Measurements from ENCODE around the gene UBN2.
A peak's percentile ranks its signal among the peaks of the same experiment; 100 is the strongest.
"Not testable (repeated sequence)": the region's sequence is repeated elsewhere in the genome, so short reads cannot be mapped to it uniquely, and the experiment has no call there.

UBN2 gene

DNA sequence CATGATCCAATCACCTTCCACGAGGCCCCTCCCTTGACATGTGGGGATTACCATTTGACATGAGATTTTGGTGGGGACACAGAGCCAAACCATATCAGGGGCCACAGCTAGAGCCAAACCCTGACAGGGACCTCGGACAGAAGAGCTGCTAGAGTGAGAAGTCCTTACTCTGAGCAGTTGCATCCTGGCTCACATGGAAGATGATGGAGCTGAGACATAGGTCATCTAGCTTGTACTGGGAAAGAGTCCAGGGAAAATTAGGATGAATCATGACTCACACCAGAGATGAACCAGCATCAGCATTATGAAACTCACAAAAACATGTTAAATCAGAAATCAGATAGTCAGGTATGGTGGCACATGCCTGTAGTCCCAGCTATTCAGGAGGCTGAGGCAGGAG lies 97.3 kb downstream of the UBN2 start:
- Histone ChIP-seq H3K36me3 (no peaks in the 10 kb centered on the region), H3K4me1 (no peaks in the 10 kb centered on the region), H4K20me1 (no peaks in the 10 kb centered on the region), H3K27ac (no peak overlapping the region), H3K9ac (no peak overlapping the region), H3K4me2 (no peak overlapping the region), H3K4me3 (no peak overlapping the region), H3K9me3 (no peaks in the 10 kb centered on the region), H3K27me3 (no peaks in the 10 kb centered on the region)
- TF ChIP-seq Cebpa-rat (IDR thresholded peaks at IDR 0.05), result no peak

DNA sequence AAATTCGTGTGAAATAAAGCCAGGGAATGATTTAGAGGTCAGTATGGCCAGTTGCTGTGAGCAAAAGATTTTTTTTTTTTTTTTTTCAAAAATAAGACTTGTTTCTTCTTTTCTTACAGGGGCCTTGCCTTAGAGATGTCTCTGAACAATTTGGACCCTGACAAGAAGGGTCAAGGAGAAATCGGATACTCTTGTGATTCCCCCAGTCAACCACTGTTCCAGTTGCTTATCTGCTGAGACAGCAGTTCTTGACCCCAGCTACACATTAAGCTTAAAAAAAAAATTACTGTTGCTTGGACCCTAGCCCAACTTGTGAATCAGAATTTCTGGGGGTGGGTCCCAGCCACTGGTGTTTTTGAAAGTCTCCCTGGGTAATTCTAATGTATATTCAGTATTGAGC lies 98.1 kb downstream of the UBN2 start:
- no peak overlapping the region for H3K9ac ChIP-seq
- no peaks in the 10 kb centered on the region for H3K27me3 ChIP-seq
- H4K20me1 ChIP-seq, result no peaks in the 10 kb centered on the region
- H3K9me3 ChIP-seq, result no peaks in the 10 kb centered on the region
- H3K36me3 ChIP-seq, result no peaks in the 10 kb centered on the region
- H3K4me3 ChIP-seq, result no peak overlapping the region
- H3K4me2 ChIP-seq, result no peak overlapping the region
- H3K27ac ChIP-seq, result no peak overlapping the region
- no peak for TF ChIP-seq Cebpa-rat (IDR thresholded peaks at IDR 0.05)
- no peaks in the 10 kb centered on the region for H3K4me1 ChIP-seq

DNA sequence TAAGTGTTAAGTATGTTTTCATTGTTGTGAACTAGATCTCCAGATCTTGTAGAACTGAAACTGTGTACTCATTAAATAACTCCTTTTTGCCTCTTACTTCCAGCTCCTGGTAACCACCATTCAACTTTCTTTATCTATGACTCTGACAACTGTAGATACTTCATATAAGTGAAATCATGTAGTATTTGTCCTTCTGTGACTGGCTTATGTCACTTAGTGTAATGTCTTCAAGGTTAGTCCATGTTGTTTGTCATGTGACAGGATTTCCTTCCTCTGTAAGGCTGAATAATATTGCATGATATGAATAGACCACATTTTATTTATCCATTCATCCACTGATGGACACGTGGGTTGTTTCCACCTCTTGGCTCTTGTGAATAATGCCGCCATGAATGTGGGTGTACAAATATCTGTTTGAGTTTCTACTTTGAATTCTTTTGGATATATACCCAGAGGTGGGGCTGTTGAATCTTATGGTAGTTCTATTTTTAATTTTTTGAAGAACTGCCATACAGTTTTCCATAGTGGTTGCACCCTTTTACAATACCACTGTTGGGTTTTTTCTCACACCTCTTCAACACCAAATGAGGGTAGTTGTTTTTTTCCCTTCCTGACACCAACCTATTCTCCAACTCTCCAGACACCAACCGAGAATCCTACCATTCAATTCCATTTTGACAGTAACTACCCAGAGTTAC lies 99.4 kb downstream of the UBN2 start:
- Histone ChIP-seq H3K27ac (no peak overlapping the region), H3K36me3 (no peaks in the 10 kb centered on the region), H3K4me2 (no peak overlapping the region), H4K20me1 (no peaks in the 10 kb centered on the region), H3K4me3 (no peak overlapping the region), H3K4me1 (no peaks in the 10 kb centered on the region), H3K9ac (no peak overlapping the region), H3K9me3 (no peaks in the 10 kb centered on the region), H3K27me3 (no peaks in the 10 kb centered on the region)
- no peak for TF ChIP-seq Cebpa-rat (IDR thresholded peaks at IDR 0.05)

DNA sequence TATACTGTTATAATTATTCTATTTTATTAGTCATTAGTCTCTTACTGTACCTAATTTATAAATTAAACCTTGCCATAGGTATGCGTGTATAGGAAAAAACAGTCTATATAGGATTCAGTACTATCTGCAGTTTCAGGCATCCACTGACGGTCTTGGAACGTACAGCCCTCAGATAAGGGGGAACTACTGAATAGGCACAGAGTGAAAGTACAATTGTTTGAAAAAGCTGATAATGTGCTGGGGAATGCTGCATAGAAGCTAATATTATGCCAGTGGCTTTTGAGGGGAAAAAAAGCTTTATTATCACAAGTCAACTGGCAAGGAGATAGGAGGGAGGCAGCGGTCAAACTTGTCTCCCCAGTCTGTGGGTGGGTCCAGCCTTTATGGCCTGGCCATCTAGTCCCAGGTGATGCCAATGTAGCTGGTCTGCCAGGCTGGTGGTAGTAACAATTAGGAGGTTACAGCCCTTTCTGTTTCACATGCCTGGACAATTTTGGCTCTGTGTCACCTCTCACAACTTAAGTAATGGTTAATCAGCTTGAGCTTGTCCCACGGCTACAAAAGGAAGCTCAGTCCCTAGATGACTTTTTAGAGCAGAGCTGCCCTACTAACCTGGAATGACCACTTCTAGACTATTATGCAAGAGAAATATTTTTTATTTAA lies 101.8 kb downstream of the UBN2 start:
- no peak for TF ChIP-seq Cebpa-rat (IDR thresholded peaks at IDR 0.05)
- Histone ChIP-seq H3K9me3 (no peaks in the 10 kb centered on the region), H3K36me3 (no peaks in the 10 kb centered on the region), H3K4me3 (no peak overlapping the region), H3K27me3 (no peaks in the 10 kb centered on the region), H3K4me1 (no peaks in the 10 kb centered on the region), H4K20me1 (no peaks in the 10 kb centered on the region), H3K9ac (no peak overlapping the region), H3K4me2 (no peak overlapping the region), H3K27ac (no peak overlapping the region)

DNA sequence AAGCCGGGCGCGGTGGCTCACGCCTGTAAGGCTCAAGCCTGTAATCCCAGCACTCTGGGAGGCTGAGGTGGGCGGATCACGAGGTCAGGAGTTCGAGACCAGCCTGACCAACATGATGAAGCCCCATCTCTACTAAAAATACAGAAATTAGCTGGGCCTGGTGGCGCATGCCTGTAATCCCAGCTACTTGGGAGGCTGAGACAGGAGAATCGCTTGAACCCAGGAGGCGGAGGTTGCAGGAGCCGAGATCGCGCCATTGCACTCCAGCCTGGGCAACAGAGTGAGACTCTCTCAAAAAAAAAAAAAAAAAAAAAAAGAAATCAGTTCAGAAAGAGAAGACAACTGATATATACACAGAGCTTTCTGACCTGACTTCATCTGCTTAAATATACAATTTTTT lies 102.4 kb downstream of the UBN2 start:
- not testable (repeated sequence) for H3K27me3 ChIP-seq, H3K9ac ChIP-seq, H3K4me1 ChIP-seq, H3K27ac ChIP-seq, H3K4me2 ChIP-seq, H4K20me1 ChIP-seq, H3K4me3 ChIP-seq, H3K9me3 ChIP-seq, H3K36me3 ChIP-seq

DNA sequence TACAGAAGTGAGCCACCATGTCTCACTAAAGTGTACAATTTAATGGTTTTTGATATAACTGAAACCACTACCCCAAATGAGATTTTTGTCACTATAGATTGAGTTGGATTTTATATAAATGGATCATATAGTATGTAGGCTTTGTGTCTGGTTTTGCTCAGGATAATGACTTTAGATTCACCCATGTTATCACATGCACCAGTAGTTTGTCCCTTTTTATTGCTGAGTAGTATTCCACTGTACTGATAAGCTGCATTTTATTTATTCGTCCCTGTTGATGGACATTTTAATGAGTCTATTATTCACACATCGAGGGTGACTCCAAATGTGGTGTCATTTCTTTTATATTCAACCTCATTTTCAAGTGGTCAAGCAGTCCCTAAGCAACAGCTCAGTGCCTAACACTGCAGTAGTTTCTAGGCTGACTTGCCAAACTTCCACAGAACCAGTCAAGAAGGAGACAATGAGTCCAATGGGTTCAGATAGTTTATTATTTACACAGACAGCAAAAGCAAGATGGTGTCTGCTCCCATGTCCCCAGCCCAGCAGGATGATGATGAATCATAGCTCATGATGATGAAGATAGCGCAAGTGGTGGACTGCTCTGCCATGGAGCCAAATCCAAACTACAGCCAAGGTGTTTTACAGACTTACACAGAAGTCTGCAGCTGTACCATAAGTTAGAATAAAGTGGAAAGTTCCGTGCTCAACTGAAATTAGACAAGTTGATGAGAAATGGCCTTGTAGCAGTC lies 103.5 kb downstream of the UBN2 start:
- no peak overlapping the region for H3K4me3 ChIP-seq
- no peaks in the 10 kb centered on the region for H3K36me3 ChIP-seq
- H4K20me1 ChIP-seq, result no peaks in the 10 kb centered on the region
- no peak overlapping the region for H3K9ac ChIP-seq
- no peaks in the 10 kb centered on the region for H3K27me3 ChIP-seq
- TF ChIP-seq Cebpa-rat (IDR thresholded peaks at IDR 0.05), result no peak
- H3K4me2 ChIP-seq, result no peak overlapping the region
- no peak overlapping the region for H3K27ac ChIP-seq
- 0 out of 2 replicates have a peak, but pooled peaks cover under 1% of the 10 kb centered on the region for H3K9me3 ChIP-seq
- H3K4me1 ChIP-seq, result peaks cover 3% of the 10 kb centered on the region; the same call in 1 of the 2 replicates

DNA sequence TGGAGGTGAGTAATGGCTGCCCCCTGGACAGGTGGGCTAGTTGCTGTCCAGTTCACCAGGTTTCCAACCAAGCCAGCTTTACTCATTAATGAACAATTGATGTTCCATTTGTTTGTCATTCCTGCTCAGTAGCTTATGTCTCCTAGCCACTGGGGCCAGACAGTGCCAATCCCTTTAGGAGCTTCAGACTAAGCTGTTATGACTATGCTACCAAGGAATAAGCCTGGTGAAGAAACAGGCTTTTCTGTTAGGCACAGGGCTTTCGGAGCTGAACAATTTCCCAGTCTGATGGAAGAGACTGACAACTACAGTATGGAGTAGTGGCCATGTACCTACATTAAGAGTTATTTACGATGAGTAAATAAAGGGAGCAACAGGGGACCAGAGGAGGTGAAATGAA lies 108.0 kb downstream of the UBN2 start:
- 0 out of 2 replicates have a peak, but pooled peaks cover 6% of the 10 kb centered on the region for H3K9me3 ChIP-seq
- no peak overlapping the region for H3K9ac ChIP-seq
- H3K27me3 ChIP-seq, result no peaks in the 10 kb centered on the region
- no peaks in the 10 kb centered on the region for H4K20me1 ChIP-seq
- peak overlapping the region; percentile 59 for H3K4me2 ChIP-seq
- peaks cover 17% of the 10 kb centered on the region for H3K4me1 ChIP-seq
- no peak for TF ChIP-seq Cebpa-rat (IDR thresholded peaks at IDR 0.05)
- no peak overlapping the region for H3K27ac ChIP-seq
- H3K4me3 ChIP-seq, result no peak overlapping the region
- H3K36me3 ChIP-seq, result peaks cover 8% of the 10 kb centered on the region; the same call in 1 of the 2 replicates

DNA sequence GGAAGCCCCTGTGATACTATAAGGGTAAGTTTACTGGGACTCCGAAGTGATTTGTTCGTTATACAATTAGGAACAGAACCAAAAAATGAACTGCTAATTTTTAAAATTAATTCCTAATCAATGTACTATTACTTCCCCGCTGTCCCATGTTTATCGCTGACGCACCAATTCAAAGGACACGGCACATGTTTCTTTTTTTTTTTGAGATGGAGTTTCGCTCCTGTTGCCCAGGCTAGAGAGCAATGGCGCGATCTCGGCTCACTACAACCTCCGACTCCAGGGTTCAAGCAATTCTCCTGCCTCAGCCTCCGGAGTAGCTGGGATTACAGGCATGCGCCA lies 108.6 kb downstream of the UBN2 start:
- Histone ChIP-seq H3K4me2 (peak overlapping the region; percentile 59), H3K9ac (peak overlapping the region; percentile 100; the same call in 1 of the 2 replicates), H3K27me3 (no peaks in the 10 kb centered on the region)

DNA sequence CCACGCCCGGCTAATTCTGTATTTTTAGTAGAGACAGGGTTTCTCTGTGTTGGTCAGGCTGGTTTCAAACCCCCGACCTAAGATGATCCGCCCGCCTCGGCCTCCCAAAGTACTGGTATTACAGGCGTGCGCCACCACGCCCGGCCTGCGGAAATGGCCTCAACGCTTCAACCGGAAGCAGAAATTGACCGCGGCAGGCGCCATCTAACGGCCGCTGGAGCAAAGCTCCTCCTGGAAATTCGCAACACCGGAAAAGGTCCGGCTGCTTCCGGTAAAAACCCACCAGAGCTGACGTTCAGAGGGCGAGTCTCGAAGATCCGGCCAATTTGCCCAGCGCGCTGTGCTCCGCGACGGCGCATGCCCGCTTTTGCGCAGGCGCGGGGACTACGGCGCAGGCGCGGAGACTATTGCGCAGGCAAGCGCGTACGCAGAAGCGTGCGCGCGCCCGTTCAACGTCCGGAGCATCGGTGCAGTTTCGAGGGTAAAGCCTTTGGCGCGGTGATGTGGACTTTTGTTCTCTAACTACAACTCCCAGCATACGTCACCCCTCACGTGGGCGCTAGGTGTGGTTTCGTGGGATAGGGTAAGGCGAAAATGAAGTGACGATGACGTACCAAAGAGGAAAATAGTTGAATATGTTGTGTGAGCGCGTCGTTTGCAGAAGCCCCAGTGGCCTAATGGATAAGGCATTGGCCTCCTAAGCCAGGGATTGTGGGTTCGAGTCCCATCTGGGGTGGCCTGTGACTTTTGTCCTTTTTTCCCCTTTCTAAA lies 109.2 kb downstream of the UBN2 start:
- H3K36me3 ChIP-seq, result peaks cover 11% of the 10 kb centered on the region
- peak overlapping the region; percentile 89 for H3K4me3 ChIP-seq
- H3K4me2 ChIP-seq, result peak overlapping the region; percentile 79
- H3K27ac ChIP-seq, result peak overlapping the region; percentile 100
- 0 out of 2 replicates have a peak, but pooled peaks cover 6% of the 10 kb centered on the region for H3K9me3 ChIP-seq
- peak overlapping the region; percentile 100 for H3K9ac ChIP-seq
- no peaks in the 10 kb centered on the region for H4K20me1 ChIP-seq
- H3K27me3 ChIP-seq, result no peaks in the 10 kb centered on the region
- H3K4me1 ChIP-seq, result peaks cover 17% of the 10 kb centered on the region
- TF ChIP-seq Cebpa-rat (IDR thresholded peaks at IDR 0.05), result peak; percentile 78

More for the DNA sequence above, 108.6 kb downstream of the UBN2 start:
- Histone ChIP-seq H3K4me3 (peak overlapping the region; percentile 89), H3K9me3 (0 out of 2 replicates have a peak, but pooled peaks cover 6% of the 10 kb centered on the region), H3K4me1 (peaks cover 17% of the 10 kb centered on the region), H3K36me3 (peaks cover 11% of the 10 kb centered on the region; the same call in 1 of the 2 replicates), H4K20me1 (no peaks in the 10 kb centered on the region), H3K27ac (peak overlapping the region; percentile 100)
- TF ChIP-seq Cebpa-rat (IDR thresholded peaks at IDR 0.05), result no peak
